Measurements from ENCODE around the gene ARX. TPM values are rescaled to one million over a fixed set of nuclear protein-coding genes. Genes with fewer than 3 reads are reported as not detected.

ARX gene
- total and polyA plus RNA-seq, 2 of the 8 experiments (the other 6 are each of a cell fraction or from before 2014, with no cell fraction given), result not detected

GRCh38 chrX:25025615-25026014 is 9.8 kb upstream of the ARX start:
- POLR2A ChIA-PET (ENCODE audit: partially characterized antibody), result no interaction called here
- no peak overlapping the region for H4K5ac ChIP-seq (ENCODE audit: insufficient read length, low read depth, low read length)
- H3K27me3 ChIP-seq (replicated peaks in 1 of 4; ENCODE audit: control insufficient read depth in 3 of 4, extremely low read depth in 1 of 4, insufficient read depth in 3 of 4, low read length in 3 of 4), result peaks cover 21 to 29% (median 26%) of the 10 kb centered on the region in 4 experiments

More at GRCh38 chrX:25025615-25026014, 9.8 kb upstream of the ARX start:
- FAIRE-seq (no peak), DNase-seq (ENCODE audit: low read depth in 1 of 2, low spot score in 2 of 2) (no peak)
- H2BK5ac ChIP-seq (ENCODE audit: low read depth, low read length), result no peak overlapping the region
- no peak overlapping the region for H3K4ac ChIP-seq (replicated peaks; ENCODE audit: insufficient read length, low read depth, low read length)
- no peak overlapping the region for H4K91ac ChIP-seq (replicated peaks; ENCODE audit: insufficient read length, low read length)
- H3K27ac ChIP-seq (ENCODE audit: low read depth, low read length), result no peak overlapping the region
- H3K9ac ChIP-seq (replicated peaks in 1 of 4; ENCODE audit: extremely low read depth in 1 of 4, low read depth in 3 of 4, low read length in 3 of 4), result no peak overlapping the region
- no peaks in the 10 kb centered on the region for H3K79me1 ChIP-seq (ENCODE audit: low read depth, low read length)
- 92% methylated on average over 2 of the region's 2 CpGs; no CpG with 5 or more reads in 1 of the 2 experiments for WGBS, 2 experiments (ENCODE audit: extremely low coverage in 1 of 2, insufficient coverage in 1 of 2, insufficient read length in 1 of 2, insufficient replicate concordance in 2 of 2, low coverage in 1 of 2, low lambda C conversion rate in 2 of 2, missing lambda C conversion rate in 1 of 2)
- no peak overlapping the region for H3K4me3 ChIP-seq (ENCODE audit: extremely low read depth in 1 of 4, insufficient read depth in 2 of 4, low read depth in 3 of 4, low read length in 4 of 4)
- H2AK5ac ChIP-seq (ENCODE audit: low read depth, low read length), result no peak overlapping the region
- H3K23me2 ChIP-seq (ENCODE audit: low read depth, low read length), result peaks cover 2% of the 10 kb centered on the region; the same call in 1 of the 2 replicates
- no peak overlapping the region for H3K14ac ChIP-seq (ENCODE audit: insufficient read length)
- H2BK12ac ChIP-seq (ENCODE audit: low read depth, low read length), result no peak overlapping the region
- H4K8ac ChIP-seq (ENCODE audit: extremely low read depth, insufficient read depth, low read length), result no peak overlapping the region
- no peaks in the 10 kb centered on the region; a peak in 1 of 8 replicates for H3K36me3 ChIP-seq (ENCODE audit: control insufficient read depth in 2 of 4, insufficient read depth in 4 of 4, low read length in 3 of 4)
- H2BK15ac ChIP-seq (ENCODE audit: low read length), result no peak overlapping the region
- H2AFZ ChIP-seq (ENCODE audit: low read length), result no peak overlapping the region; the same call in 1 of the 2 replicates
- no peaks in the 10 kb centered on the region for H3K79me2 ChIP-seq (ENCODE audit: control insufficient read depth in 1 of 2, insufficient read depth in 2 of 2, low read length in 2 of 2)
- no peaks in the 10 kb centered on the region for H4K20me1 ChIP-seq (replicated peaks in 1 of 2; ENCODE audit: control insufficient read depth in 1 of 2, insufficient read depth in 2 of 2, low read length in 2 of 2)
- no peaks in the 10 kb centered on the region for H3K9me3 ChIP-seq (ENCODE audit: insufficient read depth in 2 of 2, low read depth in 1 of 2, low read length in 1 of 2)
- no peak overlapping the region for H3K18ac ChIP-seq (ENCODE audit: extremely low read depth, low read length)
- no peak overlapping the region for H2BK120ac ChIP-seq (replicated peaks; ENCODE audit: low read depth, low read length)
- H2BK20ac ChIP-seq (ENCODE audit: low read length), result no peak overlapping the region
- no peak overlapping the region for H3K23ac ChIP-seq (ENCODE audit: insufficient read length)
- H3K56ac ChIP-seq (replicated peaks; ENCODE audit: insufficient read length, low read depth, low read length), result no peak overlapping the region
- CTCF ChIA-PET (ENCODE audit: partially characterized antibody), result interaction anchor here (0.9 to 2.3 kb wide), 4 partner anchors 9 to 118 kb away, joined by 3 to 10 read pairs (median 8); no protein-coding TSS in a partner anchor
- H3K4me2 ChIP-seq (ENCODE audit: insufficient read depth in 1 of 2, low read depth in 2 of 2, low read length in 2 of 2), result no peak overlapping the region
- no peak for TF ChIP-seq ZNF274 (IDR thresholded peaks at IDR 0.05; ENCODE audit: borderline replicate concordance, extremely low read depth, low read length)
- TF ChIP-seq TBP (IDR thresholded peaks at IDR 0.05; ENCODE audit: low read depth, low read length), result no peak
- TF ChIP-seq KDM1A (IDR thresholded peaks at IDR 0.05; ENCODE audit: borderline replicate concordance, low read length), result no peak
- TF ChIP-seq BACH1 (IDR thresholded peaks at IDR 0.05; ENCODE audit: low read length), result no peak
- TF ChIP-seq YY1 (IDR thresholded peaks at IDR 0.05; ENCODE audit: low read depth, low read length), result no peak
- TF ChIP-seq KDM4A (IDR thresholded peaks at IDR 0.05; ENCODE audit: low read depth, low read length, severe bottlenecking), result no peak
- no peak for TF ChIP-seq SIX5 (IDR thresholded peaks at IDR 0.05; ENCODE audit: low read depth, low read length)
- TF ChIP-seq CTBP2 (IDR thresholded peaks at IDR 0.05; ENCODE audit: borderline replicate concordance, insufficient read depth, insufficient read length, low read length), result no peak
- TF ChIP-seq SP2 (IDR thresholded peaks at IDR 0.05; ENCODE audit: low read length), result no peak
- no peak for TF ChIP-seq CBX8 (IDR thresholded peaks at IDR 0.05; ENCODE audit: borderline replicate concordance, low read depth, low read length)
- TF ChIP-seq CEBPB (IDR thresholded peaks at IDR 0.05; ENCODE audit: low read depth, low read length), result no peak
- TF ChIP-seq HDAC2 (IDR thresholded peaks at IDR 0.05; ENCODE audit: borderline replicate concordance in 1 of 2, low read depth in 2 of 2, low read length in 2 of 2), result no peak
- TF ChIP-seq RXRA (IDR thresholded peaks at IDR 0.05; ENCODE audit: insufficient read depth, low read depth, low read length), result no peak
- TF ChIP-seq TAF1 (IDR thresholded peaks at IDR 0.05; ENCODE audit: low read depth, low read length), result no peak
- peaks cover 0 to 6% (median 1%) of the 10 kb centered on the region in 4 experiments; a peak in 5 of 7 replicates for H3K4me1 ChIP-seq (replicated peaks in 1 of 4; ENCODE audit: control insufficient read depth in 3 of 4, insufficient read depth in 4 of 4, low read length in 3 of 4)
